H9 (cell line): ENCODE results near the gene UCKL1. TPM values are rescaled to one million over a fixed set of nuclear protein-coding genes. Genes with fewer than 3 reads are reported as not detected.
"Not testable (repeated sequence)": the region's sequence is repeated elsewhere in the genome, so short reads cannot be mapped to it uniquely, and the experiment has no call there.

ENCODE experiments used
- DNase-seq: peaks from one replicate; pipeline ENCODE4 v3.0.0-alpha.2; 2017
- H2AFZ ChIP-seq: one replicate; pipeline ENCODE4 v1.6.1; 2013; ENCODE audit warnings: mild to moderate bottlenecking, low read length, control low read depth, moderate library complexity
- H2AK5ac ChIP-seq: 2 replicates; pipeline ENCODE4 v1.6.1; 2013; ENCODE audit warnings: low read length, control low read depth, mixed read lengths; ENCODE audit not compliant: insufficient read length
- H2BK120ac ChIP-seq: one replicate; pipeline ENCODE4 v1.6.1; 2013; ENCODE audit warnings: low read depth, mild to moderate bottlenecking, low read length, control low read depth, inconsistent platforms; ENCODE audit not compliant: poor library complexity, severe bottlenecking
- H2BK12ac ChIP-seq: 2 replicates; pipeline ENCODE4 v1.6.1; 2013; ENCODE audit warnings: low read length, control low read depth, mixed read lengths, low read depth; ENCODE audit not compliant: insufficient read length
- H2BK15ac ChIP-seq: 2 replicates; pipeline ENCODE4 v1.6.1; 2013; ENCODE audit warnings: low read depth, low read length, control low read depth
- H2BK20ac ChIP-seq: one replicate; pipeline ENCODE4 v1.6.1; 2013; ENCODE audit warnings: low read depth, mild to moderate bottlenecking, low read length, control low read depth, inconsistent platforms; ENCODE audit not compliant: poor library complexity, severe bottlenecking
- H2BK5ac ChIP-seq: 2 replicates; pipeline ENCODE4 v1.6.1; 2013; ENCODE audit warnings: low read length, control low read depth, mixed read lengths; ENCODE audit not compliant: insufficient read length
- H3K14ac ChIP-seq: 2 replicates; pipeline ENCODE4 v1.6.1; 2013; ENCODE audit warnings: low read length, control low read depth; ENCODE audit not compliant: insufficient read depth
- H3K18ac ChIP-seq: 2 replicates; pipeline ENCODE4 v1.6.1; 2013; ENCODE audit warnings: low read depth, mild to moderate bottlenecking, mixed read lengths, low read length, control low read depth; ENCODE audit not compliant: insufficient read length
- H3K23ac ChIP-seq: 2 replicates; pipeline ENCODE4 v1.6.1; 2013; ENCODE audit warnings: low read length, control low read depth, mixed read lengths, low read depth; ENCODE audit not compliant: insufficient read length
- H3K23me2 ChIP-seq: 2 replicates; pipeline ENCODE4 v1.6.1; 2013; ENCODE audit warnings: low read depth, mild to moderate bottlenecking, mixed read lengths, low read length, control low read depth; ENCODE audit not compliant: insufficient read length, poor library complexity, severe bottlenecking
- H3K27ac ChIP-seq: 2 replicates; pipeline ENCODE4 v1.5.1; 2013; ENCODE audit warnings: low read length, control low read depth, mixed read lengths, low read depth; ENCODE audit not compliant: insufficient read length
- H3K27me3 ChIP-seq: 2 replicates; pipeline ENCODE4 v1.6.1; 2013; ENCODE audit warnings: low read length, control low read depth, inconsistent platforms; ENCODE audit not compliant: insufficient read depth
- H3K4ac ChIP-seq: 2 replicates; pipeline ENCODE4 v1.6.1; 2013; ENCODE audit warnings: low read depth, mild to moderate bottlenecking, control low read depth, inconsistent platforms, low read length, moderate library complexity
- H3K4me1 ChIP-seq: 2 replicates; pipeline ENCODE4 v1.6.1; 2013; ENCODE audit warnings: low read length, control low read depth, inconsistent platforms; ENCODE audit not compliant: insufficient read depth
- H3K4me2 ChIP-seq: 2 replicates; pipeline ENCODE4 v1.6.1; 2013; ENCODE audit warnings: low read length, control low read depth, mixed read lengths; ENCODE audit not compliant: insufficient read length, insufficient read depth
- H3K56ac ChIP-seq: 2 replicates; pipeline ENCODE4 v1.6.1; 2013; ENCODE audit warnings: low read depth, mild to moderate bottlenecking, mixed read lengths, low read length, control low read depth; ENCODE audit not compliant: insufficient read length
- H3K79me1 ChIP-seq: 2 replicates; pipeline ENCODE4 v1.6.1; 2013; ENCODE audit warnings: low read depth, mild to moderate bottlenecking, moderate library complexity, low read length, control low read depth, inconsistent platforms; ENCODE audit not compliant: insufficient read depth, poor library complexity, severe bottlenecking
- H3K79me2 ChIP-seq: 2 replicates; pipeline ENCODE4 v1.6.1; 2013; ENCODE audit warnings: low read length, control low read depth, inconsistent platforms; ENCODE audit not compliant: insufficient read depth
- H3K9ac ChIP-seq: 2 replicates; pipeline ENCODE4 v1.6.1; 2013; ENCODE audit warnings: low read length, control low read depth, mixed read lengths; ENCODE audit not compliant: insufficient read length; ENCODE audit errors: extremely low read depth
- H3K9me3 ChIP-seq: one replicate; pipeline ENCODE4 v1.6.1; 2013; ENCODE audit warnings: low read depth, low read length, inconsistent platforms; ENCODE audit not compliant: control insufficient read depth
- H3T11ph ChIP-seq: one replicate; pipeline ENCODE4 v1.6.1; 2013; ENCODE audit warnings: mild to moderate bottlenecking, low read length, control low read depth, inconsistent platforms
- H4K20me1 ChIP-seq: one replicate; pipeline ENCODE4 v1.6.1; 2013; ENCODE audit not compliant: control insufficient read depth, insufficient read length, insufficient read depth
- H4K5ac ChIP-seq: 2 replicates; pipeline ENCODE4 v1.6.1; 2013; ENCODE audit warnings: low read depth, mild to moderate bottlenecking, mixed read lengths, low read length, control low read depth; ENCODE audit not compliant: insufficient read length
- H4K8ac ChIP-seq: replicated peaks from 2 replicates; pipeline ENCODE4 v1.6.1; 2013; ENCODE audit warnings: low read length, control low read depth, mixed read lengths, low read depth; ENCODE audit not compliant: insufficient read length
- H4K91ac ChIP-seq: 2 replicates; pipeline ENCODE4 v1.6.1; 2013; ENCODE audit warnings: low read depth, mild to moderate bottlenecking, moderate library complexity, mixed read lengths, low read length, control low read depth; ENCODE audit not compliant: insufficient read length
- H3K27ac Mint-ChIP-seq, 3 experiments: 2 replicates in 2 of 3; 3 replicates in 1 of 3; pipeline ENCODE4 v1.8.0; 2020 to 2021; ENCODE audit warnings: mixed read lengths in 3 of 3, mild to moderate bottlenecking in 1 of 3, moderate library complexity in 1 of 3
- H3K27me3 Mint-ChIP-seq: 2 replicates; pipeline ENCODE4 v1.8.0; 2021; ENCODE audit warnings: low read depth, mild to moderate bottlenecking, moderate library complexity, mixed read lengths
- H3K36me3 Mint-ChIP-seq, 3 experiments: 2 replicates in 2 of 3; 3 replicates in 1 of 3; pipeline ENCODE4 v1.8.0; 2020 to 2021; ENCODE audit warnings: low read depth in 3 of 3, mixed read lengths in 3 of 3; ENCODE audit not compliant: insufficient read depth in 1 of 3
- H3K4me1 Mint-ChIP-seq, 2 experiments: 2 replicates each; pipeline ENCODE4 v1.8.0; 2020; ENCODE audit warnings: mixed read lengths in 2 of 2
- H3K4me3 Mint-ChIP-seq, 2 experiments: 2 replicates in 1 of 2; 3 replicates in 1 of 2; pipeline ENCODE4 v1.8.0; 2020 to 2021; ENCODE audit warnings: mild to moderate bottlenecking in 2 of 2, mixed read lengths in 2 of 2, moderate library complexity in 1 of 2
- H3K9me3 Mint-ChIP-seq, 2 experiments: 2 replicates in 1 of 2; 3 replicates in 1 of 2; pipeline ENCODE4 v1.8.0; 2020; ENCODE audit warnings: mild to moderate bottlenecking in 2 of 2, mixed read lengths in 2 of 2, moderate library complexity in 1 of 2
- CTCF ChIP-seq: fragments of 200-600 bp; sonication (generic); conservative IDR thresholded peaks from 3 replicates; pipeline ENCODE4 v1.8.0; 2021; ENCODE audit warnings: antibody characterized with exemption, mild to moderate bottlenecking
- WGBS: extraction: QIAGEN DNeasy Blood & Tissue Kit; methylation state at CpG from one replicate; pipeline ENCODE4 v1.1.7; 2013; ENCODE audit warnings: missing lambda C conversion rate, low lambda C conversion rate, mixed read lengths; ENCODE audit not compliant: insufficient read length; ENCODE audit errors: extremely low coverage; 5-methylcytosine and 5-hydroxymethylcytosine counted together
- total RNA-seq: library from RNA; stranded (reverse); gene quantifications from 2 replicates; pipeline ENCODE4 v1.2.1, GENCODE V29; 2021

Gene UCKL1
- total RNA-seq, 1 experiment from 2014 or later, result 40.9 TPM

GRCh38 chr20:63917811-63918210 is 38.4 kb downstream of the UCKL1 start:
- Histone ChIP-seq H3K4me1 (no peaks in the 10 kb centered on the region), H4K20me1 (no peaks in the 10 kb centered on the region), H3K14ac (no peak overlapping the region; the same call in 1 of the 2 replicates), H2AK5ac (no peak overlapping the region), H4K8ac (no peak overlapping the region), H2AFZ (no peak overlapping the region), H3K27ac (no peak overlapping the region), H3K9ac (no peak overlapping the region), H2BK12ac (no peak overlapping the region), H2BK15ac (no peak overlapping the region), H2BK5ac (no peak overlapping the region), H3K23me2 (no peaks in the 10 kb centered on the region), H3K23ac (no peak overlapping the region), H3K9me3 (no peaks in the 10 kb centered on the region), H3T11ph (no peak overlapping the region), H3K27me3 (no peaks in the 10 kb centered on the region), H3K18ac (no peak overlapping the region), H3K4ac (no peak overlapping the region), H3K79me2 (no peaks in the 10 kb centered on the region; the same call in 1 of the 2 replicates), H2BK20ac (no peak overlapping the region), H3K4me2 (no peak overlapping the region), H3K56ac (no peak overlapping the region), H4K5ac (no peak overlapping the region), H4K91ac (no peak overlapping the region), H3K79me1 (no peaks in the 10 kb centered on the region), H2BK120ac (no peak overlapping the region)
- H3K4me3 Mint-ChIP-seq, result peak overlapping the region in 1 of 2 experiments; percentile 38; a peak in 1 of 5 replicates
- H3K36me3 Mint-ChIP-seq, result peaks cover 12 to 30% (median 15%) of the 10 kb centered on the region in 3 experiments; a peak in 6 of 7 replicates
- no CpG with 5 or more reads among the region's 11 CpGs for WGBS
- H3K4me1 Mint-ChIP-seq, result peaks cover 4% of the 10 kb centered on the region in 2 experiments
- no peak for TF ChIP-seq CTCF
- DNase-seq, result no peak
- H3K27me3 Mint-ChIP-seq, result no peaks in the 10 kb centered on the region
- 0 out of 7 replicates have a peak overlapping the region, but pooled peaks of 1 of the 3 experiments have one; percentile 72 for H3K27ac Mint-ChIP-seq
- H3K9me3 Mint-ChIP-seq, result peaks cover 5 to 9% of the 10 kb centered on the region in 2 experiments; a peak in 4 of 5 replicates

DNA sequence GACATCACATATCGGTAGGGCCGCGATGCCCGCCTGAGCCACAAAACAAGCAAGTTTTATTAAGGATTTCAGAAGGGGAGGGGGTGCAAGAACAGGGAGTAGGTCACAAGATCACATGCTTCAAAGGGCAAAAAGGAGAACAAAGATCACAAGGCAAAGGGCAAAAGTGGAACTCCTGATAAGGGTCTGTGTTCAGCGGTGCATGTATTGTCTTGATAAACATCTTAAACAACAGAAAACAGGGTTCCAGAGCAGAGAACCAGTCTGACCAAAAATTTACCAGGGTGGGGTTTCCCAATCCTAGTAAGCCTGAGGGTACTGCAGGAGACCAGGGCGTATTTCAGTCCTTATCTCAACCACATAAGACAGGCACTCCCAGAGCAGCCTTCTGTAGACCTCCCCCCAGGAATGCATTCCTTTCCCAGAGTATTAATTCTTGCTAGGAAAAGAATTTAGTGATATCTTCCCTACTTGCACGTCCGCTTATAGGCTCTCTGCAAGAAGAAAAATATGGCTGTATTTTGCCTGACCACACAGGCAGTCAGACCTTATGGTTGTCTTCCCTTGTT is 39.8 kb downstream of the UCKL1 start:
- not testable (repeated sequence) for H2BK15ac ChIP-seq, H2BK12ac ChIP-seq, H3K27me3 ChIP-seq, H3K4me2 ChIP-seq, DNase-seq, H3T11ph ChIP-seq, H3K27ac ChIP-seq, H3K14ac ChIP-seq, H3K18ac ChIP-seq, H3K27me3 Mint-ChIP-seq, H2BK20ac ChIP-seq, H4K91ac ChIP-seq, H3K4ac ChIP-seq, H2BK120ac ChIP-seq, H3K9me3 Mint-ChIP-seq, H3K23me2 ChIP-seq, H3K56ac ChIP-seq, H2BK5ac ChIP-seq, H4K20me1 ChIP-seq, H4K8ac ChIP-seq, H3K9me3 ChIP-seq, H3K23ac ChIP-seq, H2AK5ac ChIP-seq, H3K79me1 ChIP-seq, H3K4me1 ChIP-seq, H3K4me3 Mint-ChIP-seq, H3K79me2 ChIP-seq, H2AFZ ChIP-seq, H3K4me1 Mint-ChIP-seq, H4K5ac ChIP-seq, H3K9ac ChIP-seq
- H3K36me3 Mint-ChIP-seq, result peaks cover 12 to 28% (median 15%) of the 10 kb centered on the region in 3 experiments; a peak in 6 of 7 replicates
- no CpG with 5 or more reads among the region's 8 CpGs for WGBS
- H3K27ac Mint-ChIP-seq, result peak overlapping the region in 1 of 3 experiments; percentile 56; a peak in 1 of 7 replicates
